Ovary (tissue), 3 donors: ENCODE data around the gene ZNF124.

ENCODE experiments used
- CTCF ChIP-seq, 3 donors: fragments of 450-650 bp in 2 of 3; fragments of 200-600 bp in 1 of 3; IDR thresholded peaks; one replicate each; pipeline versions ENCODE4 v1.5.1 to v1.8.0; 2016 to 2022; ENCODE audit warnings: antibody characterized with exemption in 3 of 3, mild to moderate bottlenecking in 1 of 3
- EP300 ChIP-seq: sonication (generic); formaldehyde crosslinking; IDR thresholded peaks from one replicate; pipeline ENCODE4 v1.6.1; 2017; ENCODE audit warnings: antibody characterized with exemption
- POLR2A ChIP-seq: fragments of 450-650 bp; IDR thresholded peaks from one replicate; pipeline ENCODE4 v1.6.1; 2017; ENCODE audit warnings: antibody characterized with exemption, mild to moderate bottlenecking, moderate library complexity
- donor health status: DM: no; HTN: no; CAD: no.

GRCh38 chr1:247110627-247111258, 61.1 kb downstream of the ZNF124 start:
- TF ChIP-seq POLR2A (no peak), CTCF (IDR thresholded peaks at IDR 0.05) (no peak), EP300 (no peak)
